HepG2 (cell line): ENCODE data around the gene FBF1. TPM values are rescaled to one million over a fixed set of nuclear protein-coding genes. Genes with fewer than 3 reads are reported as not detected.

Experiments
- AKAP8 ChIP-seq: sonication (generic); formaldehyde crosslinking; IDR thresholded peaks from 2 replicates; pipeline ENCODE4 v1.5.1; 2020; ENCODE audit warnings: mild to moderate bottlenecking, missing genetic modification reagents
- ELF4 ChIP-seq: sonication (generic); formaldehyde crosslinking; IDR thresholded peaks from 2 replicates; pipeline ENCODE4 v1.5.0; 2020; ENCODE audit warnings: missing genetic modification reagents, mild to moderate bottlenecking, moderate library complexity, borderline replicate concordance
- ETS1 ChIP-seq: sonication (generic); formaldehyde crosslinking; IDR thresholded peaks from 2 replicates; pipeline ENCODE4 v1.4.0; 2020; ENCODE audit warnings: missing genetic modification reagents
- HOXA3 ChIP-seq: sonication (generic); formaldehyde crosslinking; IDR thresholded peaks from 2 replicates; pipeline ENCODE4 v1.5.0; 2020; ENCODE audit warnings: missing genetic modification reagents
- KDM5B ChIP-seq: sonication (generic); formaldehyde crosslinking; IDR thresholded peaks from 2 replicates; pipeline ENCODE4 v1.4.0; 2020; ENCODE audit warnings: missing genetic modification reagents, mild to moderate bottlenecking, borderline replicate concordance
- NCOA2 ChIP-seq: sonication (generic); formaldehyde crosslinking; IDR thresholded peaks from 2 replicates; pipeline ENCODE4 v1.8.0; 2022; ENCODE audit warnings: inconsistent platforms
- PHF20 ChIP-seq: sonication (generic); formaldehyde crosslinking; IDR thresholded peaks from 2 replicates; pipeline ENCODE4 v1.5.0; 2020; ENCODE audit warnings: mild to moderate bottlenecking, missing genetic modification reagents
- RFXANK ChIP-seq: IDR thresholded peaks from 2 replicates; pipeline ENCODE4 v1.6.1; 2016
- SNAI1 ChIP-seq: sonication (generic); formaldehyde crosslinking; IDR thresholded peaks from 2 replicates; pipeline ENCODE4 v1.5.0; 2020; ENCODE audit warnings: mild to moderate bottlenecking, missing genetic modification reagents, borderline replicate concordance
- SP140L ChIP-seq: sonication (generic); formaldehyde crosslinking; IDR thresholded peaks from 2 replicates; pipeline ENCODE4 v1.4.0; 2020; ENCODE audit warnings: missing genetic modification reagents, borderline replicate concordance
- ZNF251 ChIP-seq: sonication (generic); formaldehyde crosslinking; IDR thresholded peaks from 2 replicates; pipeline ENCODE4 v1.9.0; 2021; ENCODE audit warnings: mild to moderate bottlenecking, missing genetic modification reagents
- ZNF333 ChIP-seq: sonication (generic); formaldehyde crosslinking; IDR thresholded peaks from 2 replicates; pipeline ENCODE4 v1.4.0; 2020; ENCODE audit warnings: mild to moderate bottlenecking, missing genetic modification reagents, borderline replicate concordance
- ZNF33A ChIP-seq: sonication (generic); formaldehyde crosslinking; IDR thresholded peaks from 2 replicates; pipeline ENCODE4 v1.5.1; 2020; ENCODE audit warnings: missing genetic modification reagents, mild to moderate bottlenecking, moderate library complexity, borderline replicate concordance
- ZNF501 ChIP-seq: sonication (generic); formaldehyde crosslinking; IDR thresholded peaks from 2 replicates; pipeline ENCODE4 v1.5.1; 2020; ENCODE audit warnings: mild to moderate bottlenecking, moderate library complexity, missing genetic modification reagents
- ZNF549 ChIP-seq: sonication (generic); formaldehyde crosslinking; IDR thresholded peaks from 2 replicates; pipeline ENCODE4 v1.5.0; 2020; ENCODE audit warnings: missing genetic modification reagents
- ZNF556 ChIP-seq: sonication (generic); formaldehyde crosslinking; IDR thresholded peaks from 2 replicates; pipeline ENCODE4 v1.4.0; 2020; ENCODE audit warnings: mild to moderate bottlenecking, missing genetic modification reagents, borderline replicate concordance
- ZNF775 ChIP-seq: sonication (generic); formaldehyde crosslinking; IDR thresholded peaks from 2 replicates; pipeline ENCODE4 v1.4.0; 2020; ENCODE audit warnings: missing genetic modification reagents, mild to moderate bottlenecking, moderate library complexity, borderline replicate concordance
- polyA plus RNA-seq, 8 experiments: library from polyadenylated mRNA; depleted of rRNA in 3 of 8; stranded (reverse) in 7 of 8; unstranded in 1 of 8; fragments of >200 nt; fragmentation: Illumina TruSeq in 4 of 8; extraction: Trizol in 4 of 8; gene quantifications; 2 replicates each; pipeline versions ENCODE4 v1.2.1 to v1.2.3, GENCODE V29; 2011 to 2016; ENCODE audit warnings: low read depth in 4 of 8, missing spikeins in 1 of 8, mixed read lengths in 1 of 8; ENCODE audit not compliant: insufficient read depth in 1 of 8
- total RNA-seq, 5 experiments: library from RNA; depleted of rRNA; stranded (reverse); fragments of >200 nt; fragmentation: Illumina TruSeq; extraction: Trizol; gene quantifications; 2 replicates each; pipeline ENCODE4 v1.2.3, GENCODE V29; 2016; ENCODE audit warnings: low read depth in 1 of 5
- TF ChIP-seq, protein P1 (sequence below): fragments of 450-650 bp; IDR thresholded peaks from 2 replicates; pipeline ENCODE4 v1.6.1; 2016
- TF ChIP-seq, protein P2 (sequence below): sonication (generic); formaldehyde crosslinking; IDR thresholded peaks from 2 replicates; pipeline ENCODE4 v1.4.0; 2020; ENCODE audit warnings: missing genetic modification reagents, borderline replicate concordance
- TF ChIP-seq, protein P3 (sequence below): sonication (generic); formaldehyde crosslinking; IDR thresholded peaks from 2 replicates; pipeline ENCODE4 v1.8.1; 2023; ENCODE audit warnings: missing genetic modification reagents, inconsistent platforms, borderline replicate concordance
- TF ChIP-seq, protein P4 (sequence below): IDR thresholded peaks from 2 replicates; pipeline ENCODE4 v1.6.1; 2016; ENCODE audit warnings: mild to moderate bottlenecking, missing biosample characterization, missing genetic modification reagents
- TF ChIP-seq, protein P5 (sequence below): sonication (generic); formaldehyde crosslinking; IDR thresholded peaks from 2 replicates; pipeline ENCODE4 v1.8.1; 2022; ENCODE audit warnings: mild to moderate bottlenecking, missing genetic modification reagents

FBF1 gene
- total and polyA plus RNA-seq, 2 of the 13 experiments (the other 11 are each of a cell fraction or from before 2014, with no cell fraction given): 2.4 to 8.1 TPM

- TF ChIP-seq, protein P1, sequence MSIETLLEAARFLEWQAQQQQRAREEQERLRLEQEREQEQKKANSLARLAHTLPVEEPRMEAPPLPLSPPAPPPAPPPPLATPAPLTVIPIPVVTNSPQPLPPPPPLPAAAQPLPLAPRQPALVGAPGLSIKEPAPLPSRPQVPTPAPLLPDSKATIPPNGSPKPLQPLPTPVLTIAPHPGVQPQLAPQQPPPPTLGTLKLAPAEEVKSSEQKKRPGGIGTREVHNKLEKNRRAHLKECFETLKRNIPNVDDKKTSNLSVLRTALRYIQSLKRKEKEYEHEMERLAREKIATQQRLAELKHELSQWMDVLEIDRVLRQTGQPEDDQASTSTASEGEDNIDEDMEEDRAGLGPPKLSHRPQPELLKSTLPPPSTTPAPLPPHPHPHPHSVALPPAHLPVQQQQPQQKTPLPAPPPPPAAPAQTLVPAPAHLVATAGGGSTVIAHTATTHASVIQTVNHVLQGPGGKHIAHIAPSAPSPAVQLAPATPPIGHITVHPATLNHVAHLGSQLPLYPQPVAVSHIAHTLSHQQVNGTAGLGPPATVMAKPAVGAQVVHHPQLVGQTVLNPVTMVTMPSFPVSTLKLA: no peak
- no peak for TF ChIP-seq ETS1 (CRISPR knock-in tag)
- TF ChIP-seq ZNF33A (CRISPR knock-in tag): no peak
- 0 out of 2 replicates have a peak, but pooled peaks have one; percentile 61 for TF ChIP-seq SNAI1 (CRISPR knock-in tag)
- TF ChIP-seq KDM5B (CRISPR knock-in tag): peak; percentile 50; the same call in 1 of the 2 replicates
- TF ChIP-seq NCOA2 (CRISPR knock-in tag): peak; percentile 62
- peak; percentile 76 for TF ChIP-seq ZNF501
- peak; percentile 80 for TF ChIP-seq ZNF556
- TF ChIP-seq RFXANK (CRISPR knock-in tag): peak; percentile 31; the same call in 1 of the 2 replicates
- no peak; the same call in 1 of the 2 replicates for TF ChIP-seq ZNF251 (CRISPR knock-in tag)
- TF ChIP-seq, protein P2, sequence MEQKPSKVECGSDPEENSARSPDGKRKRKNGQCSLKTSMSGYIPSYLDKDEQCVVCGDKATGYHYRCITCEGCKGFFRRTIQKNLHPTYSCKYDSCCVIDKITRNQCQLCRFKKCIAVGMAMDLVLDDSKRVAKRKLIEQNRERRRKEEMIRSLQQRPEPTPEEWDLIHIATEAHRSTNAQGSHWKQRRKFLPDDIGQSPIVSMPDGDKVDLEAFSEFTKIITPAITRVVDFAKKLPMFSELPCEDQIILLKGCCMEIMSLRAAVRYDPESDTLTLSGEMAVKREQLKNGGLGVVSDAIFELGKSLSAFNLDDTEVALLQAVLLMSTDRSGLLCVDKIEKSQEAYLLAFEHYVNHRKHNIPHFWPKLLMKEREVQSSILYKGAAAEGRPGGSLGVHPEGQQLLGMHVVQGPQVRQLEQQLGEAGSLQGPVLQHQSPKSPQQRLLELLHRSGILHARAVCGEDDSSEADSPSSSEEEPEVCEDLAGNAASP (CRISPR knock-in tag): peak; percentile 45; the same call in 1 of the 2 replicates
- no peak for TF ChIP-seq ELF4 (CRISPR knock-in tag)
- TF ChIP-seq HOXA3 (CRISPR knock-in tag): peak; percentile 75
- peak; percentile 89; the same call in 1 of the 2 replicates for TF ChIP-seq AKAP8
- TF ChIP-seq, protein P3, sequence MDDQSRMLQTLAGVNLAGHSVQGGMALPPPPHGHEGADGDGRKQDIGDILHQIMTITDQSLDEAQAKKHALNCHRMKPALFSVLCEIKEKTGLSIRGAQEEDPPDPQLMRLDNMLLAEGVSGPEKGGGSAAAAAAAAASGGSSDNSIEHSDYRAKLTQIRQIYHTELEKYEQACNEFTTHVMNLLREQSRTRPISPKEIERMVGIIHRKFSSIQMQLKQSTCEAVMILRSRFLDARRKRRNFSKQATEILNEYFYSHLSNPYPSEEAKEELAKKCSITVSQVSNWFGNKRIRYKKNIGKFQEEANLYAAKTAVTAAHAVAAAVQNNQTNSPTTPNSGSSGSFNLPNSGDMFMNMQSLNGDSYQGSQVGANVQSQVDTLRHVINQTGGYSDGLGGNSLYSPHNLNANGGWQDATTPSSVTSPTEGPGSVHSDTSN: no peak
- TF ChIP-seq ZNF549 (CRISPR knock-in tag): no peak
- TF ChIP-seq ZNF775 (CRISPR knock-in tag): 0 out of 2 replicates have a peak, but pooled peaks have one; percentile 84
- TF ChIP-seq SP140L (CRISPR knock-in tag): no peak; the same call in 1 of the 2 replicates
- TF ChIP-seq, protein P4, sequence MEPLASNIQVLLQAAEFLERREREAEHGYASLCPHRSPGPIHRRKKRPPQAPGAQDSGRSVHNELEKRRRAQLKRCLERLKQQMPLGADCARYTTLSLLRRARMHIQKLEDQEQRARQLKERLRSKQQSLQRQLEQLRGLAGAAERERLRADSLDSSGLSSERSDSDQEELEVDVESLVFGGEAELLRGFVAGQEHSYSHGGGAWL (CRISPR knock-in tag): peak; percentile 70
- TF ChIP-seq ZNF333 (CRISPR knock-in tag): 0 out of 2 replicates have a peak, but pooled peaks have one; percentile 69
- no peak; the same call in 1 of the 2 replicates for TF ChIP-seq PHF20 (CRISPR knock-in tag)
- TF ChIP-seq, protein P5, sequence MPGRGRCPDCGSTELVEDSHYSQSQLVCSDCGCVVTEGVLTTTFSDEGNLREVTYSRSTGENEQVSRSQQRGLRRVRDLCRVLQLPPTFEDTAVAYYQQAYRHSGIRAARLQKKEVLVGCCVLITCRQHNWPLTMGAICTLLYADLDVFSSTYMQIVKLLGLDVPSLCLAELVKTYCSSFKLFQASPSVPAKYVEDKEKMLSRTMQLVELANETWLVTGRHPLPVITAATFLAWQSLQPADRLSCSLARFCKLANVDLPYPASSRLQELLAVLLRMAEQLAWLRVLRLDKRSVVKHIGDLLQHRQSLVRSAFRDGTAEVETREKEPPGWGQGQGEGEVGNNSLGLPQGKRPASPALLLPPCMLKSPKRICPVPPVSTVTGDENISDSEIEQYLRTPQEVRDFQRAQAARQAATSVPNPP (CRISPR knock-in tag): no peak; the same call in 1 of the 2 replicates
These were observed 62.5 kb downstream of the FBF1 start, which contains the start of gene TRIM47 (continued) for GRCh38 chr17:75878174-75878998.
